GM10248 (cell line): ENCODE measurements around the gene MRPL1.
A peak's percentile ranks its signal among the peaks of the same experiment; 100 is the strongest.

Experiments used
- CTCF ChIA-PET: fragments of 300-600 bp; sonication (Branson Sonifier 250); formaldehyde crosslinking; extraction: SDS; loops from one replicate; lab custom pipeline; 2021; ENCODE audit warnings: antibody characterized with exemption; lab: Yijun Ruan, JAX
- POLR2A ChIA-PET: fragments of 350-650 bp; sonication (Branson Sonifier 250); formaldehyde crosslinking; extraction: SDS; loops from one replicate; lab custom pipeline; 2020; ENCODE audit warnings: antibody characterized with exemption; lab: Yijun Ruan, JAX
- DNase-seq: peaks from one replicate; pipeline ENCODE4 v3.0.0; 2012; ENCODE audit errors: extremely low spot score
- CTCF ChIP-seq: IDR thresholded peaks from 2 replicates; pipeline ENCODE4 v1.5.1; 2012; ENCODE audit warnings: mild to moderate bottlenecking, low read depth; ENCODE audit errors: extremely low read depth, missing control alignments, control extremely low read depth

Gene MRPL1

GRCh38 chr4:77989968-77990367 is 127.3 kb downstream of the MRPL1 start:
- TF ChIP-seq CTCF: no peak
- POLR2A ChIA-PET: no interaction called here
- no peak for DNase-seq
- CTCF ChIA-PET: interaction anchor here (1.0 to 1.4 kb wide), 3 partner anchors 9 to 21 kb away, joined by 3 read pairs; no protein-coding TSS in a partner anchor

- ChIA-PET CTCF (interaction anchor here (1.4 kb wide), 1 partner anchor 8 kb away, joined by 3 read pairs; no protein-coding TSS in a partner anchor), POLR2A (no interaction called here)
- DNase-seq: no peak
- TF ChIP-seq CTCF: no peak
Observed at GRCh38 chr4:77990456-77990855, 127.8 kb downstream of the MRPL1 start.

GRCh38 chr4:77990904-77991358 is 128.3 kb downstream of the MRPL1 start:
- no peak for DNase-seq
- no peak for TF ChIP-seq CTCF
- ChIA-PET CTCF (interaction anchor here (1.4 kb wide), 1 partner anchor 8 kb away, joined by 3 read pairs; no protein-coding TSS in a partner anchor), POLR2A (no interaction called here)

GRCh38 chr4:77992581-77992980 is 130.0 kb downstream of the MRPL1 start:
- ChIA-PET CTCF (interaction anchor here (1.3 kb wide), 1 partner anchor 9 kb away, joined by 3 read pairs; no protein-coding TSS in a partner anchor), POLR2A (no interaction called here)
- TF ChIP-seq CTCF: no peak
- no peak for DNase-seq

- peak; percentile 34 for TF ChIP-seq CTCF
- DNase-seq: peak; percentile 15
- CTCF ChIA-PET: interaction anchor here (1.1 to 1.4 kb wide), 2 partner anchors 14 to 869 kb away, joined by 3 read pairs; no protein-coding TSS in a partner anchor
- POLR2A ChIA-PET: no interaction called here
Observed at GRCh38 chr4:77994194-77994721, 131.6 kb downstream of the MRPL1 start.

GRCh38 chr4:77996076-77996475 is 133.4 kb downstream of the MRPL1 start:
- ChIA-PET POLR2A (no interaction called here), CTCF (no interaction called here)
- TF ChIP-seq CTCF: no peak
- no peak for DNase-seq
